ENCODE measurements around the gene FBXO22. TPM values are rescaled to one million over a fixed set of nuclear protein-coding genes. Genes with fewer than 3 reads are reported as not detected.
"Not testable (repeated sequence)": the region's sequence is repeated elsewhere in the genome, so short reads cannot be mapped to it uniquely, and the experiment has no call there.

Gene FBXO22
- total and polyA plus RNA-seq, 2 of the 13 experiments (the other 11 are each of a cell fraction or from before 2014, with no cell fraction given) = 45.7 to 112 TPM

- TF ChIP-seq, protein P1, sequence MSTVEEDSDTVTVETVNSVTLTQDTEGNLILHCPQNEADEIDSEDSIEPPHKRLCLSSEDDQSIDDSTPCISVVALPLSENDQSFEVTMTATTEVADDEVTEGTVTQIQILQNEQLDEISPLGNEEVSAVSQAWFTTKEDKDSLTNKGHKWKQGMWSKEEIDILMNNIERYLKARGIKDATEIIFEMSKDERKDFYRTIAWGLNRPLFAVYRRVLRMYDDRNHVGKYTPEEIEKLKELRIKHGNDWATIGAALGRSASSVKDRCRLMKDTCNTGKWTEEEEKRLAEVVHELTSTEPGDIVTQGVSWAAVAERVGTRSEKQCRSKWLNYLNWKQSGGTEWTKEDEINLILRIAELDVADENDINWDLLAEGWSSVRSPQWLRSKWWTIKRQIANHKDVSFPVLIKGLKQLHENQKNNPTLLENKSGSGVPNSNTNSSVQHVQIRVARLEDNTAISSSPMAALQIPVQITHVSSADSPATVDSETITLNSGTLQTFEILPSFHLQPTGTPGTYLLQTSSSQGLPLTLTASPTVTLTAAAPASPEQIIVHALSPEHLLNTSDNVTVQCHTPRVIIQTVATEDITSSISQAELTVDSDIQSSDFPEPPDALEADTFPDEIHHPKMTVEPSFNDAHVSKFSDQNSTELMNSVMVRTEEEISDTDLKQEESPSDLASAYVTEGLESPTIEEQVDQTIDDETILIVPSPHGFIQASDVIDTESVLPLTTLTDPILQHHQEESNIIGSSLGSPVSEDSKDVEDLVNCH (CRISPR knock-in tag; IDR thresholded peaks at IDR 0.05) = no peak
- TF ChIP-seq IRF2 (CRISPR knock-in tag; IDR thresholded peaks at IDR 0.05) = no peak
- no peak for FAIRE-seq
- H2AFZ ChIP-seq (ENCODE audit: low read length) = no peak overlapping the region
- H3K4me2 ChIP-seq (ENCODE audit: low read depth, low read length) = no peak overlapping the region
- ATAC-seq = no peak
- H3K9ac ChIP-seq (ENCODE audit: insufficient read depth, low read depth, low read length) = no peak overlapping the region
- ChIA-PET POLR2A (no interaction called here), CTCF (ENCODE audit: low intra/inter-chr PET ratio, low total read pairs) (no interaction called here)
- DNase-seq (ENCODE audit: low spot score) = no peak
- no peaks in the 10 kb centered on the region for H3K79me2 ChIP-seq (ENCODE audit: insufficient read depth, low read length)
- 2% methylated on average over 2 of the region's 2 CpGs for WGBS (ENCODE audit: low lambda C conversion rate)
- no peaks in the 10 kb centered on the region for H3K9me3 ChIP-seq (ENCODE audit: low read length)
- H3K27me3 ChIP-seq (ENCODE audit: control insufficient read depth in 1 of 2, insufficient read depth in 2 of 2, low read length in 2 of 2) = no peaks in the 10 kb centered on the region
- no peaks in the 10 kb centered on the region for H3K4me1 ChIP-seq (ENCODE audit: insufficient read depth, low read length)
- no peaks in the 10 kb centered on the region for H4K20me1 ChIP-seq (ENCODE audit: insufficient read depth, low read length)
- intact Hi-C loops (cut with micrococcal nuclease; ENCODE audit: unreplicated experiment) = no loop called here
- no TSS peak for BruUV-seq (replicated peaks)
- H3K4me3 ChIP-seq (replicated peaks in 1 of 3; ENCODE audit: insufficient read depth in 1 of 3, low read depth in 2 of 3, low read length in 3 of 3) = no peak overlapping the region
- no peak overlapping the region for H3K27ac ChIP-seq (ENCODE audit: extremely low read length, insufficient read depth, low read length)
- in situ Hi-C loops (cut with HindIII; ENCODE audit: extremely low pct_ligation_motif_present, low pct_unique_long_range_greater_than_20kb) = no loop called here
- no peaks in the 10 kb centered on the region for H3K36me3 ChIP-seq (replicated peaks in 1 of 2; ENCODE audit: control insufficient read depth in 1 of 2, insufficient read depth in 2 of 2, low read length in 2 of 2)
Measured at GRCh38 chr15:75982468-75982867, 78.8 kb downstream of the FBXO22 start.

- BruUV-seq (replicated peaks); CTCF ChIA-PET (ENCODE audit: low intra/inter-chr PET ratio, low total read pairs); H3K9me3 ChIP-seq (ENCODE audit: low read length); in situ Hi-C loops (cut with HindIII; ENCODE audit: extremely low pct_ligation_motif_present, low pct_unique_long_range_greater_than_20kb); H3K79me2 ChIP-seq (ENCODE audit: insufficient read depth, low read length); H3K27me3 ChIP-seq (ENCODE audit: control insufficient read depth in 1 of 2, insufficient read depth in 2 of 2, low read length in 2 of 2); FAIRE-seq; H3K27ac ChIP-seq (ENCODE audit: extremely low read length, insufficient read depth, low read length); H3K9ac ChIP-seq (ENCODE audit: insufficient read depth, low read depth, low read length); H3K4me2 ChIP-seq (ENCODE audit: low read depth, low read length); intact Hi-C loops (cut with micrococcal nuclease; ENCODE audit: unreplicated experiment); H3K4me3 ChIP-seq (replicated peaks in 1 of 3; ENCODE audit: insufficient read depth in 1 of 3, low read depth in 2 of 3, low read length in 3 of 3); ATAC-seq; H4K20me1 ChIP-seq (ENCODE audit: insufficient read depth, low read length); DNase-seq (ENCODE audit: low spot score); H3K4me1 ChIP-seq (ENCODE audit: insufficient read depth, low read length); H3K36me3 ChIP-seq (replicated peaks in 1 of 2; ENCODE audit: control insufficient read depth in 1 of 2, insufficient read depth in 2 of 2, low read length in 2 of 2); H2AFZ ChIP-seq (ENCODE audit: low read length); POLR2A ChIA-PET: not testable (repeated sequence)
- WGBS (ENCODE audit: low lambda C conversion rate) = 26% methylated on average over 3 of the region's 3 CpGs
Measured at GRCh38 chr15:75984706-75985105, 81.0 kb downstream of the FBXO22 start.

Measured in HepG2 (cell line).